Peyer's patch (tissue), 4 donors: ENCODE measurements around the gene IGLL1.

Experiments used
- CTCF ChIP-seq, 6 experiments: fragments of 450-650 bp in 4 of 6; fragments of 200-600 bp in 2 of 6; sonication (generic) in 1 of 6; IDR thresholded peaks; one replicate each; pipeline ENCODE4 v1.5.1; 2017 to 2019; ENCODE audit warnings: antibody characterized with exemption in 6 of 6, mild to moderate bottlenecking in 3 of 6, moderate library complexity in 1 of 6
- POLR2A ChIP-seq, 2 donors: fragments of 450-650 bp; IDR thresholded peaks; one replicate each; pipeline ENCODE4 v1.5.1; 2017; ENCODE audit warnings: antibody characterized with exemption in 2 of 2, mild to moderate bottlenecking in 2 of 2, moderate library complexity in 2 of 2

GRCh38 chr22:23583153-23583552 is 3.1 kb upstream of the IGLL1 start:
- TF ChIP-seq CTCF (IDR thresholded peaks at IDR 0.05) (no peak), POLR2A (IDR thresholded peaks at IDR 0.05) (no peak)
